ENCODE results near the gene TCERG1.

TCERG1 gene

DNA sequence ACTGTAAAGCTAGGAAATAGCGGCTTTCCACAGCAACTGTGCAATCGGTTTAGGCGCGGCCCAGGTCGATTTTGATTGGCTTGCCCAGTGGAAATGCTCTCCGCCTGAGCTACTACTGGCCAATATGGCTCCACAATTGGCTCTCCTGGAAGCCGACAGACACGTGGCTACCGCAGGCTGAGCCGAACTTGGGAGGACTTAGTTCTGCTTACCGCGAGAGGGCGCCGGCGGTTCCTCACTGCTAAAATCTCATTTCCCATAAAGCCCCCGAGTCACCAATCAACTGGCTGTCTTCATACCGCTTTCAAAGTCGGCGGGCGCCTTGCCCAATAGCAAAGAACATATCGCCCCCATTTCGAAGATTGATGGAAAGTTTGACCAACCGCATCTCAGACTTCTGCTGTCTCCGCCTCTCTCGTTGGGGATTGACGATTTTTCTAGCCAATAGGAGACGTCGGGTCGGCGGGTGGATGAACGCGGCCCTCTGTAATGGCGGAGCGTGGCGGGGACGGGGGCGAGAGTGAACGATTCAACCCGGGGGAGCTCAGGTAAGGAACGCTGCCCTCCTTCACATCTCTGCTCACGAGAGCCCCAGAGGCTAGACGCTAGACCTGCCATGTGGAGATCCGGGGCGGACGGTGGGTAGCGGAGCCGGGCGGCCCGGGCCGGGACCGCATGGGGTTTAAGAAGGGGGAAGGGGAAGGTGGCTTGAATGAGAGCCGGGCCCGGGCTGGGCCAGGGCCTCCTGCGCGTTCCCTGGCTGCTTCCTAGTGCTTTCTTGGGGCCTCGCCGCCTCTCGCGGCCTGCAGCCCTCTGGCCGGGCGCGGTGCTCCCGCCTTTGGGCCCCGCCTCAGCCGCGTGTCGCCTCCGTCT, at the start of gene TCERG1:
Gene TCERG1 (plus strand): TSS at position 473 of the 873 bp plus-strand sequence. CDS start 17 bp downstream, at position 490.
- DNase-seq: peak; percentile 79 to 99

DNA sequence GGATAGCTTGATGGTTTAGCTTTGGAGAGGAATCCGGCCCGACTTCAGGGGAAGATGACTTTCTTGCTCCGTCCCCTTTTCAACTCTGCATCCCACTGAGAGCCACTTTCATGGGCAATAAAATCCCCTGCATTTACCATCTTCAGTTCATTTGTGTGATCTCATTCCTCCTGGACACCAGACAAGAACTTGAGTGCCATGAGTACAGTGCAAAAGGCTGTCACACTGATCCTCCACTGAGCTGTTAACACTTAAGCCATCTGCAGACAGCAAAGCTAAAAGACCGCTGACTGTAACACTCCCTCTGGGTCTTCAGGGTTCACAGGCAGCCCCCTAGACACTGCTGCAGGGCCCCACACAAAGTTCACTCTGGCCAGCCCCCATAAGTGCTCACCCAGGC, 48.3 kb upstream of the TCERG1 start:
- no peak for DNase-seq

DNA sequence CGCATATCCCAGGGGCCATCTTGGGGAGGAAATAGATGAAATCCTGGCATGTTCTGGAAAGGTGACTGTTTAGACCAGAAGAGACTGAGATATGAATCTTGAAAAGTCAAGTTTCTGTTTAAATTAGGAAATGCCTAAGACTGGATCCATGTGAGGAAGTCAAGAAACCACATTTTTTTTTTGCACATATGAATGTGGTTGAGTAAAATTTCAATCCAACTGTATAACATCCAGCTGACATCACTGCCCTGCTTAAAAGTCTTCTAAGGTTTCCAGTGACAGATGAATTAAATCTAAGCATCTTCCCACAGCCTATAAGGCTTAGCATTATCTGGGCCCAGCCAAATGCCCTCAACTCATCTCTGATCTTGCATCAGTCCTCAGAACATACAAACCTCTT, 47.7 kb upstream of the TCERG1 start:
- DNase-seq: no peak

DNA sequence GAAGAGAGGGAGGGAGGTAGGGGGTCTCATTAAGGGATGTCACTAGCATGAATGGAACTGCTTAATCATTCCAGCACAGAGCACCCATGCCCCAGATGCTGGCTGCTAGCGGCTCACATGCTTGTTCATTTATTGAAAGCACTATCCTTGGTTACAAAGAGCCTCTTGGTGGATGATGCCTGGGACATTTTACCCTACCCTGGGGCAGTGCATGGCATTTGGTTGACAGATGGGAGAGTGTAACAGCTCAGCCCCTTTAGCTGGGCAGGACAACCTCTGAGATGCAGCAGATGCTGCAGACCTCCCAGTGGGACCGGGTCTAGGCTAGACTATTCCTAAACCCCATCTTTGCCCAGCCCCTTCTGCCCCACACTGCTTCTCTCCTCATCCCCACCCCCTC, 46.9 kb upstream of the TCERG1 start:
- no peak for DNase-seq

DNA sequence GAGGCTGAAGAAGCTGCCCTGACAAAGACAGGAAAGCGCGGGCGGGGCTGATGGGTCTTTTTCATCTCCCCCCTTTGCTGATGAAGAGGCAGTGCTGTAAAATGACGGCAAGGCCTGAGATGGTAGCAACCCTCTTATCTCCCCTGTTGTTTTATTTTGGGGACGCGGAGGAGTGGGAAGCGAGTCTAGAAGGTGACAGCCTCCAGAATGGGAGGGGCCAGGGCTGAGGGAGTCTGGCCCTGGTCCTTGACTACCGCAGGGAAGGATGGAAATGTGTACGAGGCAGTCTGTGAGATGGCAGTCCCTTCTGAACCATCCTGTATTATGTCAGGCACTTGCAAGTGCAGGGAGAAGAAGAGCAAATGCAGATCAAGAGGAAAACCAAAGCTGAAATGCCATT, 46.1 kb upstream of the TCERG1 start:
- no peak for DNase-seq

DNA sequence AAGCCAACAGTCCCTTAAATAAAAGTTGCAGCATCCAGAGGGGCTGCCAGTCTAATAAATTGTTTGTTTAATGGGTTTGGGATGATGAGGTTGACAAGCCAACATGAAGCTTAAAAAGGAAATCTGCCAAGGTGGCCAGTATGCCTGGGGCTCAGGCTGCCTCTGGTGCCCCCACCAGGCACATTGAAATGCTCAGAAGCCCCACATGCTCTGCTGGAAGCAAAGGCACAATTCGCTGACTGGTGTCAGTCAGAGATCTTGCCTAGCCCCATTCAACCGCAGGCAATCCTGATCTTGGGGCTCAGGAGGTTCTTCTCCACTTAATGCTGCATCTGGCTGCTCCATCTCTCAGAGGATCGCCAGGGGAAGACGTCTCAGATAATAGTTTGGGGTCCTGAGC, 44.2 kb upstream of the TCERG1 start:
- DNase-seq: no peak

DNA sequence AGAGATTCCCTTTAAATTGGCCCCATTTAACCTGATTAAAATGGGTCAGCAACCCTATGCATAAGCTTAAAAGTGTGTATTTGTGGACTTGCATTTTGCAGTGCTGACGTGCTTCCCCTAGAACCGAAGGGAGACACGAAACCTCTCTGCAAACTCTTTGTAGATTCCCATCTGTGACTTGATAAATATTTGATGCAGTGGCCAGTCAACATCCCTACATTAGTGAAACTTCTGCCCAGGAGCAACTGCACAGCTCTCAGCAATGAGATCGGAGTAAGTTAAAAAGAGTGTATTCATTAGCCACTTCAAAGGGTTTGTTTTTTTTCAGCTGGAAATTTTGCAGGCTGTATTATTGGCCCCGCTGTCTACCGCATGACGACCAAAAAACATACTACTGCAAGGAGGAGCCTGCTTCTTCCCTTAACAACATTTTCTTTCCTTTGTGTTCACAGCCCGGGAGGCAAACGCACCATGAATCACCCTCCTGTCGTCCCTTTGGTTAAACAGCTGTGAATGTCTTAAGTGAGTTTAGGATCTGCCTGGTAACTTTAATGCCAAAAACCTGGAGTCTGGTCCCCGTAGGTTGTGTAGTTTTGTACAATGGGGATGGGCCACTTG, 38.0 kb upstream of the TCERG1 start:
- no peak for DNase-seq

DNA sequence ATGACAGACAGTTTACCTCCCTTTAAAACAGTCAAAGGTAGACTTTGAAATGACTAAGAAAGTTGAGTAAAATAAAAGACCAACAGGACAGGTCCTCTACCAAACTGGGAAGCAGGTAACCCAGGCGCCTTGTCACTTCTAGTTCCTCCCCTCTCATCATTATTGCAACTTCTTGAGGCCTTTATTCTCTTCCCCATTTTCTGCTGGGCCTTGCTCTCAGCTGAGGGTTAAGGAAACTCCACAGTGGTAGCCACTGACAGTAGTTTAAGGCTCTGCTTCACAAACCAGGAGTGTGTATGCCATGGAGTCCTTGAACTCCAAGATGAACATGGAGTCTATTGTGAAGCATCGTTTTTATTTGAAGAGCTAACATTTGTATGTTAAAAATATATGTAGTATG, 36.9 kb upstream of the TCERG1 start:
- DNase-seq: no peak

DNA sequence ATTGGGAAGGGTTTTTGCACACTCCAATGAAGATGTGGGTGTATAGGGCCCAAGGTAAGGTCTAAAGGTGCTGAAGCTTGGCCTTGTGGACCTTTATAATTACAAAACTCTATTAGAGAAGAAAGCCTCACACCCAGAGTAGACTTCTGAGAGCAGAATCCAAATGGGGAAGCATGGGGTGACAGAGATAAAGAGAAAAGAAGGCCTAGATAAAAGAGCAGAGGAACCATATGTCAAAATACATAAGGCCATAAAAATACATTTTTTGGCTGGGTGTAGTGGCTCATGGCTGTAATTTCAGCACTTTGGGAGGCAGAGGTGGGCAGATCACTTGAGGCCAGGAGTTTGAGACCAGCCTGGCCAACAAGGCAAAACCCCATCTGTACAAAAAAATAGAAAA, 27.4 kb upstream of the TCERG1 start:
- no peak for DNase-seq

DNA sequence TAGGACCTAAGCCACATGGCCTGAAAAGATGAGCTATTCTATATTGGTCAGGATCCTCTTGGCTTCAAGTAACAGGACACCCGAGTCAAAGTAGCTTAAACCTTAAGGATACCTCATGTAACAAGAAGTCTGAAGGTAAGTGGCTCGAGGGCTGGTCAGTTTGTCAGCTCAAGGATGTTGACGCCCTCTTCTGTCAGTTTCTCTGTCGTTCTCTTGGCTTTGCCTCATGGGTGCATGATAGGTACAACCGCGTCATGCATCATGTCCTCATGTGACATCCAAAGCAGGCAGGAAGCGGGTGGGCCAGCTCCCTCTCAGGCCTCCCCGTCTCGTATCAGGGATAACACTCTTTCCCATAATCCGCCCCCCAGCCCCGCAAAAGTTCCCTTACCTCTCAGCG, 22.1 kb upstream of the TCERG1 start:
- DNase-seq: no peak

DNA sequence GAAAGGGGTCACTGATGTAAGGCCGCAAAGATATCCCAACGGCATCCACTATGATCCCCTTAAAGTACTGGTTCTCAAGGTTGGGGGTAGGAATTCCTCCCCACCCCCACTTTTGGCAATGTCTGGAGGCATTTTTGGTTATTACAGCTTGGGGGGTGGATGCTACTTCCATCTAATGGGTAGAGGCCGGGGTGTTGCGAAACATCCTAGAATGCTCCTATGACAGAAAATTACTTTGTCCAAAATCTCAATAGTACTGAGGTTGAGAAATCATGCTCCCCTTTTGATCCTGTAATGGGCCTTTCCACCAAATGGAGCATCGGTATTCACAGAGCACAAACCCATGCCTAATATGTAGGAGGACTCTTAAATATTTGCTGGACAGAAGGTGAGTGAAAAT, 20.8 kb upstream of the TCERG1 start:
- no peak for DNase-seq

DNA sequence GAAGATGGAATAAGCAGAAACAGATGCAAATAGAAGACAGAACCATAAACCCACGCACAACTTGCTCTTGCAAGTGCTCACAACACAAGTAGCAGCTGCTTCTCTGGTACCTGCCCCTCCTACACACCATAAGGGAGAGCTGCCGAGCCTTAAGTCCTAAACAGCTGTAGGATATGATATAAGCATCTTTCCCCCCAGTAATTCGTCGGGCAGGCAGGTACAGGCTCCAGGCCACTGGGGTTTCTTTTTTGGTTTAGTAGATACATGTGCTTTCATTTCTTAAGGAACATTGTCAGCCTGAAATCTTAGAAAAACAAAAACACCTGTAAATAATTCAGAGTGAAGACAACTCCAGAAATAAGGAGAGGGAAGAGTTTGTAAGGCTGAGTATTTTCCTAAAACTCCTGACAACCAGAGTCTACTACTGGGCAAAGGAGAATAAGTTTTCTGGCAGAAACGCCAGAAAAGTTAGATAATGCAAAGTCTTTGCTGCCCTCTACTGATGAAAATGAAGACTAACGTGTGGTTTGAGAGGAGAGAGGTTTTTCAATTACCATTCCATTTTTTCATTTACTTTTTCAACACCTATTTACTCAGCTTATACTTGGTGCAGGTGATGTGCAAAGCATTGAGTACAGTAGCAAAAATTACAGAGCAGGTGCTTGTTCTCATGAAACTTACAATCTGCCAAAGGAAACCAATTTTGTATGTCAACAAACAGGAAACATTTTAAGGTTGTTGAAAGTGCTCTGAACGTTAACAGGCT, 20.1 kb upstream of the TCERG1 start:
- DNase-seq: peak in 1 of 2 donors; percentile 22

DNA sequence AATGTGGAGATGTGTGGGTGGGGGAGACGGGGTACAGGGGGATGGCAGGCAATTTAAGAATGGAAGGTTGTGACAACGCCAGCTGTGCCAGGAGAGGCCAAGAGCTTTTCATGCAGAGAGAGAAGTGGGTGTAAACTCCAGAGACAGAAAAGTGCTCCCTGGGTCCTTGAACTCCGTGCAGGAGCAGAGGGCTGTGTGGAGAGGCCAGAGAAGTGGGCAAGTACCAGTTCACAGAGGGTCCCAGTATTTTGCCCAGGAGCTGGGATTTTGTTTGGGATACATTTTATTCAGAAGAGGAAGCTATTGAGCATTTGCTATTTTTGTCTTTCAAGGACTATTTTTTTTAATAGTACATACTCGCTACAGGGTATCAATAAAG, 19.5 kb upstream of the TCERG1 start:
- no peak for DNase-seq

DNA sequence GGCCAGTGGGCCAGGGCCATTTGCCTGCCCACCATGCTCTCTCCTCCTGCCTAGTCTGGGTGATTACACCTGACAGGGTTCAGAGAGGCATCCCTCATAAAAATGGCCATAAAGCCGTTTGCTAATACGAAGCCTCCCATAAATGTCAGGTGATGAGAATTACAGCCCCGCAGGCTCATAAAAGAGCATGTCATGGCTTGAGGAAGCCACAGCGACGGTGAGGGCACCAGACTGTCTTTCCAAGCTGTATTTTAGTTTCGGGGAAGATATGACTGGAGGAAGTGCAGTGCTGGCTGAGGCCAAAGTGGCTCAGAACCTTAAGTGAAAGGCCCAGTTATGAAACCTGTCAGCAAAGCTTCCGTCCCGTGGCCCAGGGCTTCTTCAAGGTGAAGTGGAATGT, 18.5 kb upstream of the TCERG1 start:
- DNase-seq: no peak

DNA sequence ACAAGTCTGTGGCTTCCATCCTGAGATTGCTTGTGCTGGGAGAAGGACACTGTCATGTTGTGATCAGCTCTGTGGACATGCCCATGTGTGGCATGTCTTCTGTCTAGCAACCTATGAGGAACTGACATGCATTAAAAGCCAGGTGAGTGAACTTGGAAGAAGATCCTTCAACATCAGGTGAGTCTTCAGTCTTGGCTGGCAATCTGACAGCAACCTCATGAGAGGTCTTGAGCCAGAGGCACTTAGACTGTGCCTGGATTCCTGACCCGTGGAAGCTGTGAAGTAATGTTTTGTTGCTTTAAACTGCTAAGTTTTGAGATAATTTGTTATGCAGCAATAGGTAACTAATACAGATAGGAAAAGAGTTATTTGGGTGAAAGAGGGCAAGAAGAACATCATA, 6.8 kb upstream of the TCERG1 start:
- no peak for DNase-seq

DNA sequence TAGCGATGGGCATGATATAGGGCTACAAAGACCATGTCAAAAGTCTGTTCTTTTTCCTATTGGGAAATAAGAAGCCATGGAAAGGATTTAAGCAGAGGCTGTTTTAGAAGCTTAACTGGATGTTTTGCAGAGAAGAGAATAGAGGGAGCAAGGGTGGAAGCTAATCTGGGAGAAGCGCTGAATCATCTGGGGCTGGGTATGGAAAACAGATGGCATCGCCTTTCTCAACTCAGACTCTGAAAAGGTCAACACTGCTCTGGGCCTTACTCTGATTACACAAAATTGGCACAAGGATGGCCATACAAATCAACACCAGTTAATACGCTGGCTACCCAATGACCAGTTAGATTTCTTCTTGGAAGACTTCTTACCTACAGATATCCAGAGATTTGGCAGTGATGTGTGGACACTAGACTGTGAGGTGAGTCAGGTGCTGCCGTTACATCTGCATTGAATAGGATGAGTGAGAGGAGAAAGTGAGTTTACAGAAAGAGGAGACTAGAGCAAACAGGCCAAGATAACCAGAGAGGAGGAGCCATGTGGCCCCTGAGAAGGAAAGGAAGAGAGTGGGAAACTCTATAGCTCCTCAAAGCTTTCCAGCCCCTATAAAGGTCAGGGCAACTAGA, 6.2 kb upstream of the TCERG1 start:
- DNase-seq: no peak

DNA sequence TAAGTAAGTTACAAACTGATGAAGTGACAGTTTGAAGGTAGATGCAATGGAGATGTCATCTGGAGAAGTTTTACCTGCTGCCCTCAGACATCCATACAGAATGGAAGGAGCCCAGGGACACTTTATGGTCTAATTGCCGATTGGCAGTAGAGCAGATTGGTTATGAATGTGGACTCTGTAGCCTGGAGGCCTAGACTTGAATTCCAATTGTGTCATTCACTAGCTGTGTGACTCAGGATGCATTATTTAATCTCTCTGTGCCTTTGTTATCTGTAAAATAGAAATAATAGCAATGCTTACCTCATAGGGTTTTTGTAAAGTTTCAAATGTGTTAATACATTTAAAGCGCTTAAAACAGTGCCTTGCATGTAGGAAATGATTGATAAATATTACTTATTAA, 5.2 kb upstream of the TCERG1 start:
- DNase-seq: no peak

DNA sequence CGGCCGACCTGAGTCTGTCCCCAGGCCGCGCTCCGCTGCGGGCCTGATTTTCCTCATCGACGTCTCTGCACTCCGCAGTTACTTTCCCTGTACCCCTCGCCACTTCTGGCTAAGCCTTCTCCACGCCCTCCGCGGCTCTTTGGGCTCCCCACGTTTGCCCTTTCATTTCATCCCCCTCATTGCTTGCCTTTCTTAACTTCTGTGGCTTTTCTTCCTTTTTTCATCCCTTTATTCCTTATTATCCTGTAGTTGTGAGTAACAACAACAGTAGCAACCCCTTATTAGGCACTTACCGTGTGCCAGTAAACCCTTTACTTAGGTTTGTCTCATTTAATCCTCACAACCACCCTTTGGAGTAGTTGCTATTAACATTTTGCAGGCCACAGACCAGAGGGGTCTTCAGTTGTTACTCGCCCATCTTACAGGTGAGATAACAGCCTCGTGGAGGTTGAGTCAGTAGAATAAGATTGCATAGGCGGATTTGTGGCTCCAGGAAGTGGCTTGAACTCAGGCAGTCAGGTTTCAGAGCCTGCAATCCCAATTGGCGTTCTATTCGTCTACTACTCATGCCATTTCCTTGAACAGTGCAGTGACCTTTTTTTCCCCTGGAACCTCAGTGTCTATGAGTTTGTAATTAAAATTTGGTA, 724 bp downstream of the TCERG1 start:
- peak in 1 of 2 donors; percentile 48 for DNase-seq

DNA sequence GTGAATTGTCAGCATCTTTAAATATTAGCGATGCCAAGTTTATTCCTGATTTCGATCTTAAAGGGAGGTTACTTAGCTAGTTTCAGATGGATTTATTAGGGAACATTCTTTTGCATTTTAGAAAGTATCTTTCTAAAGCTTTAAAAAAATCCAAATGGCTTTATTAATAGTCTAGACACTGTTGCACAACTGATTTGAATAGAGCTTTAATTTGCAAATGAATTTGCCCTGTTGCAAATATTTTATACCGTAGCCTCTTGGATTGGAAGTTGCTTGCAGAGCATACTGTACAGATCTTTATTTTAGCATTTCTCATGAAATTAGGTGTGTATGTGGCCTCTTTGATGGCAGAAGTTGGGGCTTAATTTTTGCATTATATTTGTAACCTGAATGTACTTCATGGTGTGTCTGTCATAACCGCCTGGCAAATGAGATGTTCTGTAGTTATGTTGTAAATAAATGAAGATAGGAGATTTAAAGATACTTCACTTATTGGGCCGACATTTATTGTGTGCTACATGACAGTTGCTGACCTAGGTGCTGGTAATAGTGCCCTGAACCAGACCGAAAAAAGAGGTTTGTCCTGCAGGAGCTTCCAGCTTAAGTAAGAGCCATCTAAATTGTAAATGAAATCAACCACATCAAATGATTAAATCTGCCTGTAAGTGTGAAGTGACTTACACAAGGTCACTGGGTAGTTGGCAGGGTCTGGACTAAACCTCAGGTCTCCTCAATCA, 1.8 kb downstream of the TCERG1 start:
- DNase-seq: no peak

DNA sequence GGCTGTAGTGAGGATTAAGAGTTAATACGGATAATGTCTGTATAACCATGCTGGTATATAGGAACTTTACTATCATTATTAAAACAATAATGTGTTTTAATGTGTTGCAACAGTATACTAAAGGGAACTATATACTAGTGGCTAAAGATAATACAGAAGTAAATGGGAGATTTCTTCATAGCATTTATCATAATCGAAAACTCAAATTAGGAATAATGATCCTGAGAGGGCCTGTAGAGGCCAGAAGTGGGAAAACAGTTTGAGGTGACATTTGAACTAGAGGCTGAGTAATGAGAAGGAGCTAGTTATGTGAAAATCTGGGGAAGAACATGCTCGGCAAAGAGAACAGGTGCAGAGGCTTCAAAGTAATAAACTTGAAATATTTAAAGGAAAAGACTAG, 2.9 kb downstream of the TCERG1 start:
- DNase-seq: no peak

DNA sequence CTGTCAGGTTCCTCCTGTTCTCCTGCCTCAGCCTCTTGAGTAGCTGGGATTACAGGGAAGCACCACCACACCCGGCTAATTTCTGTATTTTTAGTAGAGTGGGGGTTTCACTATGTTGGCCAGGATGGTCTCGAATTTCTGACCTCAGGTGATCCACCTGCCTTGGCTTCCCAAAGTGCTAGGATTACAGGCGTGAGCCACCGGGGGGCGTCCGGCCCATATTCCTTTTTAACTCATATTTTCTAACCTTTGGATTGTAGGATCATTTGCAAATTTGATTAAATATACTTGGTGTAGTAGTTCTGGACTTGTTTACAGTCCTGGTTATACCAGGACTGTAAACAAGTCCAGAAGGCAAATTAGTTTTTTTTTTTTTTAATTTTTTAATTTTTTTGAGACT, 4.3 kb downstream of the TCERG1 start:
- no peak for DNase-seq

DNA sequence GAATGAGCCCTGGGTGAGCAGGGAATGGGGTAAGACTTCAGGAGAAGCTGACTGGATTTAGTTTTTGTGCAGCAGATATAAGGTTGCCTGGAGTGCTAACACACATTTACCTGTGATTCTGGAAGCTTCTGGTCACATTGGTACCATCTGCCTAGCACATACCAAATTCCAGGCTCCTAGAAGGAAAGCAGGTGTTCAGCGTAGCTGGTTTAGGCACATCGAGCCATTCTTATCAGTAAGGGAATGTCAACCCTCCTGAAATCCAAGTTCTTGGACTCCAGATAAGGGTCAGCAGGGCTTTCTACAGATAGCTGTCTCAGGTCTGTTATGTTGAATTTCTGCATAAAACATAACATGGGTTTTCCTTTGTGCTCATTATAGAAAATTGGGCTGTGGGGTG, 10.3 kb downstream of the TCERG1 start:
- DNase-seq: no peak
